ENCODE measurements around the gene SLC4A1.

SLC4A1 gene

GRCh38 chr17:44312396-44313104 lies 44.6 kb upstream of the SLC4A1 start:
- no peak overlapping the region for H3K4me3 ChIP-seq (ENCODE audit: low read depth, low read length)
- DNase-seq (ENCODE audit: low read depth), result no peak
- no peak for TF ChIP-seq CTCF (IDR thresholded peaks at IDR 0.05; ENCODE audit: control insufficient read depth, extremely low read depth, insufficient read depth)

DNA sequence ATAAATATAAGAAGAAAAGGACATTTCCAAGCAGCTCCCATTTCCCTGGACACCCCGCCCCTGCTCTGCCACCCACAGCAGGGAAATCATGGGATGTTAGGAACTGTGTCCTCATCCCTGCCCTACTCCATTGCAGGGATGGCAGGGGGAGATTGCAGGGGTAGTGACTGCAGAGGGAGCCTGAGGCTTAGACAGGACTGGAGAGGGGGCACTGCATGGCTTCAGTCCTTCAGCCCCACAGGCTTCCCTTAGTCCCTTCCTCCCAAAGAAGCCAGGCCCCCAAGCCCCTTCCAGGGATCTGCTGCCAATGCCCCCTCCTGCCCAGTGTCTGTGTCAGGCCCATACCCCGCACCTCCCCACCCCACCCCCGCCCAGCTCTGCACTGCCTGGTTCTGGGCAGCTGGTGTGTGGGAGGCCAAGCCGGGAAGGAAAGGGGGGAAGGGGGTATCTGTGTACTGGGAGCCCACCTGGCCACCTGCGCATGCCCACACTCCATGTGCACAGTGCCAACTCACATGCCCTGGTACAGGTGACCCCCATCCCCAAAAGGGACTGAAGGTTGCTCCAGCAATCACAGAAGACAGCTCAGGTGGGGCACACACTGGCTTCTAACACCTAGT lies 43.7 kb upstream of the SLC4A1 start:
- no peak overlapping the region for H3K4me3 ChIP-seq (ENCODE audit: low read depth, low read length)
- DNase-seq (ENCODE audit: low read depth), result no peak
- TF ChIP-seq CTCF (IDR thresholded peaks at IDR 0.05; ENCODE audit: control insufficient read depth, extremely low read depth, insufficient read depth), result no peak

GRCh38 chr17:44310609-44311376 lies 42.9 kb upstream of the SLC4A1 start:
- H3K4me3 ChIP-seq (ENCODE audit: low read depth, low read length), result no peak overlapping the region
- no peak for TF ChIP-seq CTCF (IDR thresholded peaks at IDR 0.05; ENCODE audit: control insufficient read depth, extremely low read depth, insufficient read depth)
- DNase-seq (ENCODE audit: low read depth), result no peak

- no peak for TF ChIP-seq CTCF (IDR thresholded peaks at IDR 0.05; ENCODE audit: control insufficient read depth, extremely low read depth, insufficient read depth)
- no peak for DNase-seq (ENCODE audit: low read depth)
Observed at GRCh38 chr17:44310188-44310587, 42.3 kb upstream of the SLC4A1 start.

GRCh38 chr17:44309472-44309871 lies 41.5 kb upstream of the SLC4A1 start:
- TF ChIP-seq CTCF (IDR thresholded peaks at IDR 0.05; ENCODE audit: control insufficient read depth, extremely low read depth, insufficient read depth), result no peak
- no peak for DNase-seq (ENCODE audit: low read depth)

More at GRCh38 chr17:44310188-44310587, 42.3 kb upstream of the SLC4A1 start:
- H3K4me3 ChIP-seq (ENCODE audit: low read depth, low read length), result no peak overlapping the region

DNA sequence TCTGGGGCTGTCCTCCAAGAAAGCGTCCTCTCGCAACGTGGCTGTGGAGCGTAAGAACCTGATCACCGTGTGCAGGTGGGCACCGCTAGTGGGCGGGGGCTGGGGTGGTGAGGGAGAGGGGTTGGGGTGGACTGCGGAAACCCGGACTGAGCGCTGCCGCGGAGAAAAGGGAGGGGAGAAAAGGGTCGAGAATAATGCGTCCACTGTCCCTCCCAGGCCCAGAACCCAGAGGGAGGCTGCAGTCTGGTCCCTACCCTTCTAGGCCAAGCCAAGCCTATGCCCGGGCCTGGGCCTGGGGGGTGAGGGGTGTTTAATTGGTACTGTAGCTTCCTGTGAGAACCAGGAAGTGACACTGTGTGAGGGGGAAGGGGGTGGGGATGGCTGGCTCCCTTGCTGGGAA lies 40.9 kb upstream of the SLC4A1 start:
- no peak for DNase-seq (ENCODE audit: low read depth)
- TF ChIP-seq CTCF (IDR thresholded peaks at IDR 0.05; ENCODE audit: control insufficient read depth, extremely low read depth, insufficient read depth), result no peak
- H3K4me3 ChIP-seq (ENCODE audit: low read depth, low read length), result no peak overlapping the region

More at GRCh38 chr17:44309472-44309871, 41.5 kb upstream of the SLC4A1 start:
- no peak overlapping the region for H3K4me3 ChIP-seq (ENCODE audit: low read depth, low read length)

Measured in LNCaP clone FGC (cell line).